A673 (cell line): ENCODE results near the gene ADARB2.

Source experiments
- CTCF ChIP-seq: fragments of 300-800, 200-600 bp; sonication (generic); conservative IDR thresholded peaks from 2 replicates; pipeline ENCODE4 v1.5.1; 2017; ENCODE audit warnings: low read depth, mild to moderate bottlenecking, antibody characterized with exemption, low read length, moderate library complexity, mixed read lengths
- EZH2 ChIP-seq: fragments of 200-600 bp; sonication (generic); IDR thresholded peaks from 2 replicates; pipeline ENCODE4 v1.6.1; 2017; ENCODE audit warnings: borderline replicate concordance, low read depth, mild to moderate bottlenecking, mixed read lengths, antibody characterized with exemption, low read length; ENCODE audit not compliant: poor library complexity, severe bottlenecking

DNA sequence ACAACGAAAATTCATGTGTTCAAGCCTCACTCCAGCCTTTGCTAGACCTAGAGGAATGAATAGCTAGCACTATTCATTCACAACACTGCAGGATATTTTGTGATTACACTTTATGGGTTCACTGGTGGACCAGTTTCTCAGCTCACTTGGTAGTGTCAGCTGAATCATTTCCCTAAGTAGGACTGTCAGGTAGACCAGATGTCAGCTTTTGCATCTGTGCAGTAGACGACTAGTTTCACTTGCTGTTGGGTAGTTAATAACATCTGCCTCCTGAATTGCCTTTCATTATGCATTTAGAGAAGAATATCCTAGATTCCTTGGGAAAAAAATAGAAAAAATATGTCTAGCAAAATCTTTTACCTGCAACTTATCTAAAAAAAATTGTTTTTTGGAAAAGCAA lies 296.4 kb downstream of the ADARB2 start:
- TF ChIP-seq CTCF (no peak), EZH2 (no peak)
